ENCODE results near the gene TMEM201.
"Not testable (repeated sequence)": the region's sequence is repeated elsewhere in the genome, so short reads cannot be mapped to it uniquely, and the experiment has no call there.

The TMEM201 gene

DNA sequence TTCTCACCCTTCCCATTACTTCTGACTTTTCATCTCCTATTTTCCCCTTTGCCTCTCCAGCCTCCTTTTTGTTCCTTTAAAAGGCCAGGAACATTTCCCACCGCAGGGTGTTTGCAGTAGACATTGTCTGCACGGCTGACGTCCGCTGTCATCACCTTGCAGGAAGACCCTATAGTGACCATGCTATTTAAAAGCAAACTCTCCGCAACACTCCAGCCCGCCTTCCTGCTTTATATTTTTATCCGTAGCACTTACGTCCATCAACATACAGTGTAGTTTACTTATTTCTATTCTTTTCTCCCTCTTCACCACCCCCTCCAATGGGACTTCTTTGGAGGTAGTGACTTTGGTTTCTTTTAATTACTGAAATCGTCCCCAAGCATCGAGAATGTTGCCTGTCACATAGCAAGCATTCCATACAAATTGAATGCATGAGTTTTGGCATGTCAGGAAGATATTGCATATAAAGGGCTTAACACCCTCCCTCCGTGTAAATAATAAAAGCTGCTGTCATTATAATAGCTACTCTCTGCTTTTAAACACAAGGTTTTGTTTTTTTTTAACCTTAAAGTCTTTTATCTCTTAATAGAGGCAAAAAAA, 29.7 kb upstream of the TMEM201 start:
- Histone ChIP-seq H3K4me3 (ENCODE audit: low read depth, low read length) (no peak overlapping the region), H3K9me3 (ENCODE audit: control insufficient read depth, insufficient read depth, low read depth, low read length) (no peaks in the 10 kb centered on the region), H3K4me1 (ENCODE audit: control insufficient read depth, insufficient read depth, low read length) (peaks cover 4% of the 10 kb centered on the region), H3K27ac (ENCODE audit: extremely low read depth, low read depth, low read length) (no peak overlapping the region), H3K36me3 (ENCODE audit: control insufficient read depth in 2 of 2, insufficient read depth in 1 of 2, low read length in 2 of 2) (peaks cover 4 to 51% of the 10 kb centered on the region in 2 experiments; a peak in 2 of 3 replicates)
- no peak for TF ChIP-seq ZNF76 (tag by site-specific recombination; IDR thresholded peaks at IDR 0.05; ENCODE audit: borderline replicate concordance, low read depth)
- no peak for TF ChIP-seq ZNF433 (tag by site-specific recombination; IDR thresholded peaks at IDR 0.05; ENCODE audit: low read depth)
- TF ChIP-seq, protein P1, sequence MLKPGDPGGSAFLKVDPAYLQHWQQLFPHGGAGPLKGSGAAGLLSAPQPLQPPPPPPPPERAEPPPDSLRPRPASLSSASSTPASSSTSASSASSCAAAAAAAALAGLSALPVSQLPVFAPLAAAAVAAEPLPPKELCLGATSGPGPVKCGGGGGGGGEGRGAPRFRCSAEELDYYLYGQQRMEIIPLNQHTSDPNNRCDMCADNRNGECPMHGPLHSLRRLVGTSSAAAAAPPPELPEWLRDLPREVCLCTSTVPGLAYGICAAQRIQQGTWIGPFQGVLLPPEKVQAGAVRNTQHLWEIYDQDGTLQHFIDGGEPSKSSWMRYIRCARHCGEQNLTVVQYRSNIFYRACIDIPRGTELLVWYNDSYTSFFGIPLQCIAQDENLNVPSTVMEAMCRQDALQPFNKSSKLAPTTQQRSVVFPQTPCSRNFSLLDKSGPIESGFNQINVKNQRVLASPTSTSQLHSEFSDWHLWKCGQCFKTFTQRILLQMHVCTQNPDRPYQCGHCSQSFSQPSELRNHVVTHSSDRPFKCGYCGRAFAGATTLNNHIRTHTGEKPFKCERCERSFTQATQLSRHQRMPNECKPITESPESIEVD (tag by site-specific recombination; IDR thresholded peaks at IDR 0.05): 0 out of 2 replicates have a peak, but pooled peaks have one; percentile 10
- no peak for TF ChIP-seq ZNF747 (tag by site-specific recombination; IDR thresholded peaks at IDR 0.05)
- ChIA-PET POLR2A (no interaction called here), CTCF (interaction anchor here (1.2 kb wide), 1 partner anchor 15 kb away, joined by 3 read pairs; no protein-coding TSS in a partner anchor)

DNA sequence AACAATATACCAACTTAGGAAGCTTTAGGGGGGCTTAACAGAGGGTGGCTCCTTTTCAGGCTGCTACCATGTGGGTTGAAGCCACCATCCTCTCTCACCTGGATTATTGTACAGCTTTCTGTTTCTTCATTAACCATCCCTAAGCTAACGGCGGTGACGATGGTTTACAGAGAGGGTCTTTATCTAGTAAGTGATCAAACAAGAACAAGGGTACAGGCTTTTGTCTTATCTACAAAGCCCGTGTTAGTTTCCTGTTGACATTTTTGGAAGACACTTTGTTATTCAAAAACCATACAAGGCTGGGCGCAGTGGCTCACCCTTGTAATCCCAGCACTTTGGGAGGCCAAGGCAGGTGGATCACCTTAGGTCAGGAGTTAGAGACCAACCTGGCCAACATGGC, 29.0 kb upstream of the TMEM201 start:
- no peak overlapping the region for H3K4me3 ChIP-seq (ENCODE audit: low read depth, low read length)
- TF ChIP-seq ZNF473 (tag by site-specific recombination; IDR thresholded peaks at IDR 0.05): no peak
- TF ChIP-seq ZSCAN16 (tag by site-specific recombination; IDR thresholded peaks at IDR 0.05): no peak
- TF ChIP-seq, protein P2, sequence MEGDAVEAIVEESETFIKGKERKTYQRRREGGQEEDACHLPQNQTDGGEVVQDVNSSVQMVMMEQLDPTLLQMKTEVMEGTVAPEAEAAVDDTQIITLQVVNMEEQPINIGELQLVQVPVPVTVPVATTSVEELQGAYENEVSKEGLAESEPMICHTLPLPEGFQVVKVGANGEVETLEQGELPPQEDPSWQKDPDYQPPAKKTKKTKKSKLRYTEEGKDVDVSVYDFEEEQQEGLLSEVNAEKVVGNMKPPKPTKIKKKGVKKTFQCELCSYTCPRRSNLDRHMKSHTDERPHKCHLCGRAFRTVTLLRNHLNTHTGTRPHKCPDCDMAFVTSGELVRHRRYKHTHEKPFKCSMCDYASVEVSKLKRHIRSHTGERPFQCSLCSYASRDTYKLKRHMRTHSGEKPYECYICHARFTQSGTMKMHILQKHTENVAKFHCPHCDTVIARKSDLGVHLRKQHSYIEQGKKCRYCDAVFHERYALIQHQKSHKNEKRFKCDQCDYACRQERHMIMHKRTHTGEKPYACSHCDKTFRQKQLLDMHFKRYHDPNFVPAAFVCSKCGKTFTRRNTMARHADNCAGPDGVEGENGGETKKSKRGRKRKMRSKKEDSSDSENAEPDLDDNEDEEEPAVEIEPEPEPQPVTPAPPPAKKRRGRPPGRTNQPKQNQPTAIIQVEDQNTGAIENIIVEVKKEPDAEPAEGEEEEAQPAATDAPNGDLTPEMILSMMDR (tag by site-specific recombination; IDR thresholded peaks at IDR 0.05): no peak
- no peak for TF ChIP-seq REPIN1 (tag by site-specific recombination; IDR thresholded peaks at IDR 0.05; ENCODE audit: low read depth)
- TF ChIP-seq ZNF341 (tag by site-specific recombination; IDR thresholded peaks at IDR 0.05; ENCODE audit: low read depth): no peak
- no peak for TF ChIP-seq ZFP41 (tag by site-specific recombination; IDR thresholded peaks at IDR 0.05; ENCODE audit: borderline replicate concordance)
- TF ChIP-seq, protein P3, sequence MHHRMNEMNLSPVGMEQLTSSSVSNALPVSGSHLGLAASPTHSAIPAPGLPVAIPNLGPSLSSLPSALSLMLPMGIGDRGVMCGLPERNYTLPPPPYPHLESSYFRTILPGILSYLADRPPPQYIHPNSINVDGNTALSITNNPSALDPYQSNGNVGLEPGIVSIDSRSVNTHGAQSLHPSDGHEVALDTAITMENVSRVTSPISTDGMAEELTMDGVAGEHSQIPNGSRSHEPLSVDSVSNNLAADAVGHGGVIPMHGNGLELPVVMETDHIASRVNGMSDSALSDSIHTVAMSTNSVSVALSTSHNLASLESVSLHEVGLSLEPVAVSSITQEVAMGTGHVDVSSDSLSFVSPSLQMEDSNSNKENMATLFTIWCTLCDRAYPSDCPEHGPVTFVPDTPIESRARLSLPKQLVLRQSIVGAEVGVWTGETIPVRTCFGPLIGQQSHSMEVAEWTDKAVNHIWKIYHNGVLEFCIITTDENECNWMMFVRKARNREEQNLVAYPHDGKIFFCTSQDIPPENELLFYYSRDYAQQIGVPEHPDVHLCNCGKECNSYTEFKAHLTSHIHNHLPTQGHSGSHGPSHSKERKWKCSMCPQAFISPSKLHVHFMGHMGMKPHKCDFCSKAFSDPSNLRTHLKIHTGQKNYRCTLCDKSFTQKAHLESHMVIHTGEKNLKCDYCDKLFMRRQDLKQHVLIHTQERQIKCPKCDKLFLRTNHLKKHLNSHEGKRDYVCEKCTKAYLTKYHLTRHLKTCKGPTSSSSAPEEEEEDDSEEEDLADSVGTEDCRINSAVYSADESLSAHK (tag by site-specific recombination; IDR thresholded peaks at IDR 0.05): no peak
- TF ChIP-seq ZNF514 (tag by site-specific recombination; IDR thresholded peaks at IDR 0.05): no peak
- TF ChIP-seq ZFP3 (tag by site-specific recombination; IDR thresholded peaks at IDR 0.05; ENCODE audit: low read depth): no peak
- no peak for TF ChIP-seq ZNF174 (tag by site-specific recombination; IDR thresholded peaks at IDR 0.05)
- no peak for TF ChIP-seq PRDM1 (tag by site-specific recombination; IDR thresholded peaks at IDR 0.05)
- TF ChIP-seq GLIS1 (tag by site-specific recombination; IDR thresholded peaks at IDR 0.05): no peak
- TF ChIP-seq ZSCAN30 (tag by site-specific recombination; IDR thresholded peaks at IDR 0.05): no peak
- TF ChIP-seq HOXC10 (CRISPR knock-in tag; IDR thresholded peaks at IDR 0.05): no peak
- no peak for TF ChIP-seq ZNF223 (tag by site-specific recombination; IDR thresholded peaks at IDR 0.05)
- TF ChIP-seq, protein P4, sequence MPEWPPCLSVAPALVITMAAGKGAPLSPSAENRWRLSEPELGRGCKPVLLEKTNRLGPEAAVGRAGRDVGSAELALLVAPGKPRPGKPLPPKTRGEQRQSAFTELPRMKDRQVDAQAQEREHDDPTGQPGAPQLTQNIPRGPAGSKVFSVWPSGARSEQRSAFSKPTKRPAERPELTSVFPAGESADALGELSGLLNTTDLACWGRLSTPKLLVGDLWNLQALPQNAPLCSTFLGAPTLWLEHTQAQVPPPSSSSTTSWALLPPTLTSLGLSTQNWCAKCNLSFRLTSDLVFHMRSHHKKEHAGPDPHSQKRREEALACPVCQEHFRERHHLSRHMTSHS (tag by site-specific recombination; IDR thresholded peaks at IDR 0.05): no peak
- TF ChIP-seq, protein P5, sequence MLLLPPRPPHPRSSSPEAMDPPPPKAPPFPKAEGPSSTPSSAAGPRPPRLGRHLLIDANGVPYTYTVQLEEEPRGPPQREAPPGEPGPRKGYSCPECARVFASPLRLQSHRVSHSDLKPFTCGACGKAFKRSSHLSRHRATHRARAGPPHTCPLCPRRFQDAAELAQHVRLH (tag by site-specific recombination; IDR thresholded peaks at IDR 0.05): no peak
- no peak for TF ChIP-seq ZNF404 (tag by site-specific recombination; IDR thresholded peaks at IDR 0.05)
- no peak for TF ChIP-seq ZNF266 (tag by site-specific recombination; IDR thresholded peaks at IDR 0.05; ENCODE audit: low read depth)
- no peaks in the 10 kb centered on the region for H3K9me3 ChIP-seq (ENCODE audit: control insufficient read depth, insufficient read depth, low read depth, low read length)
- peaks cover 0 to 49% of the 10 kb centered on the region in 2 experiments; a peak in 2 of 3 replicates for H3K36me3 ChIP-seq (ENCODE audit: control insufficient read depth in 2 of 2, insufficient read depth in 1 of 2, low read length in 2 of 2)
- CTCF ChIA-PET: interaction anchor here (1.2 kb wide), 1 partner anchor 14 kb away, joined by 3 read pairs; no protein-coding TSS in a partner anchor
- POLR2A ChIA-PET: no interaction called here
- H3K27ac ChIP-seq (ENCODE audit: extremely low read depth, low read depth, low read length): no peak overlapping the region
- H3K4me1 ChIP-seq (ENCODE audit: control insufficient read depth, insufficient read depth, low read length): peaks cover 4% of the 10 kb centered on the region

DNA sequence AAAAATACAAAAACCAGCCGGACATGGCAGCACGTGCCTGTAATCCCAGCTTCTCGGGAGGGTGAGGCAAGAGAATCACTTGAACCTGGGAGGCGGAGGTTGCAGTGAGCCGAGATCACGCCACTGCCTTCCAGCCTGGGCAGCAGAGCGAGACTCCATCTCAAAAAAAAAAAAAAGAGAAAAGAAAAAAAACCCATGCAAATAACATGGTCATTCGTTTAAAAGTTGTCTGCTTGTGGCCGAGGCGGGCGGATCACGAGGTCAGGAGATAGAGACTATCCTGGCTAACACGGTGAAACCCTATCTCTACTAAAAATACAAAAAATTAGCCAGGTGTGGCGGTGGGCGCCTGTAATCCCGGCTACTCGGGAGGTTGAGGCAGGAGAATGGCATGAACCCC, 28.6 kb upstream of the TMEM201 start:
- H3K4me3 ChIP-seq (ENCODE audit: low read depth, low read length); POLR2A ChIA-PET; H3K9me3 ChIP-seq (ENCODE audit: control insufficient read depth, insufficient read depth, low read depth, low read length); H3K27ac ChIP-seq (ENCODE audit: extremely low read depth, low read depth, low read length); H3K4me1 ChIP-seq (ENCODE audit: control insufficient read depth, insufficient read depth, low read length): not testable (repeated sequence)
- H3K36me3 ChIP-seq (ENCODE audit: control insufficient read depth in 2 of 2, insufficient read depth in 1 of 2, low read length in 2 of 2): peaks cover 0 to 46% of the 10 kb centered on the region in 2 experiments; a peak in 2 of 3 replicates
- CTCF ChIA-PET: interaction anchor here (1.2 kb wide), 1 partner anchor 14 kb away, joined by 3 read pairs; no protein-coding TSS in a partner anchor
